Measurements from ENCODE around the gene CEACAM1. TPM values are rescaled to one million over a fixed set of nuclear protein-coding genes. Genes with fewer than 3 reads are reported as not detected.

Gene CEACAM1
- total RNA-seq, 1 experiment from 2014 or later: 0.56 TPM

DNA sequence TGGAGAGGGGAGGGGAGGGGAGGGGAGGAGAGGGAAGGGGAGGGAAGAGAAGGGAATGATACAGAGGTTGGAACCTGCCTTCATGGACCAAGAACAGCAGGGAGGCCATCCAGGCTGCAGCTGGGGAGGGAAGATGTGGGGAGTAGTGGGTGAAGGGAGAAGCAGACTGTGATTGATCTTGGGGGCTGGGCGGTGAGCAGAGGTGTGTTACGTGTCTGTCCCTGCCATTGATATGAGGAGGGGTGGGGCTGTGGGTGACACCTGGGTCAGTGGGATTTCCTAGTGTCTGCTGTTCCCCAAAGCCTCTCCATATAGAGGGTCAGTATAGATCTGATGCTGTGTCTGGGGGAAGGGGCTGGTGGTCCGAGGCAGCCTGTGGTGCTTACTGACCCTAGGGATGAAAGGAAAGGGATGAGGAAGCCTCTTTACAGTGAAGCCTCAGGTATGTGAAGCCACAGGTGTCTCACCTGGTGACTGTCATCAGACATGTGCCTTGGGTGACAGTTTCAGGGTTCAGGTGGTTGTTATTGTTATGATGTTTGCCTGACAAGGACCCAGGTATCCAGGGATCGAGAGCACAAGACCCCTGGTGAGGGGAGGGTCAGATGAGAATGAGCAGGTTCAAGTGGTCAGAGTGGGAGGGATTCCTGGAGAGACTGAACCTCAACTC is 18.7 kb upstream of the CEACAM1 start:
- no peak for DNase-seq (ENCODE audit: unreplicated experiment)
- Mint-ChIP-seq H3K27me3 (ENCODE audit: insufficient read depth, unreplicated experiment) (peaks cover 26% of the 10 kb centered on the region), H3K27ac (ENCODE audit: low read depth, unreplicated experiment) (no peak overlapping the region)

DNA sequence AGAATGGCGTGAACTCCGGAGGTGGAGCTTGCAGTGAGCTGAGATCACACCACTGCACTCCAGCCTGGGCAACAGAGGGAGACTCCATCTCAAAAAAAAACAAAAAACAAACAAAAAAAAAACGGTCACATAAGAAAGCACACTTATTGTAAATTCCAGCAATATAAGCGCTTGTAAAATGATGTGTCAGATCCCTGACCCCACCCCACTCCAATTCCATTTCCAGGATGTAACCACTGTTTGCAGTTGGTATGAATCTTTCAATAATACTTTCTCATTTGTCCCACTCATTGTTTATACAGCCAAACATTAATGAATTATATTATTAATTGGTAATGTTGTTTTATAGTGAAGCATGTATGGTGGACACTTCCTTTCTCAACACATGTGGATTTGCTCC is 15.9 kb upstream of the CEACAM1 start:
- Mint-ChIP-seq H3K4me1 (ENCODE audit: insufficient read depth, unreplicated experiment) (no peaks in the 10 kb centered on the region), H3K36me3 (ENCODE audit: insufficient read depth, unreplicated experiment) (peaks cover 7% of the 10 kb centered on the region), H3K4me3 (ENCODE audit: unreplicated experiment) (no peak overlapping the region), H3K27me3 (ENCODE audit: insufficient read depth, unreplicated experiment) (peaks cover 5% of the 10 kb centered on the region), H3K9me3 (ENCODE audit: unreplicated experiment) (peaks cover 6% of the 10 kb centered on the region), H3K27ac (ENCODE audit: low read depth, unreplicated experiment) (no peak overlapping the region)
- intact Hi-C loops (cut with micrococcal nuclease): no loop called here
- ChIA-PET POLR2A (no interaction called here), CTCF (interaction anchor here (2.1 kb wide), 1 partner anchor 15 kb away, joined by 9 read pairs; no protein-coding TSS in a partner anchor)
- TF ChIP-seq, protein P1, sequence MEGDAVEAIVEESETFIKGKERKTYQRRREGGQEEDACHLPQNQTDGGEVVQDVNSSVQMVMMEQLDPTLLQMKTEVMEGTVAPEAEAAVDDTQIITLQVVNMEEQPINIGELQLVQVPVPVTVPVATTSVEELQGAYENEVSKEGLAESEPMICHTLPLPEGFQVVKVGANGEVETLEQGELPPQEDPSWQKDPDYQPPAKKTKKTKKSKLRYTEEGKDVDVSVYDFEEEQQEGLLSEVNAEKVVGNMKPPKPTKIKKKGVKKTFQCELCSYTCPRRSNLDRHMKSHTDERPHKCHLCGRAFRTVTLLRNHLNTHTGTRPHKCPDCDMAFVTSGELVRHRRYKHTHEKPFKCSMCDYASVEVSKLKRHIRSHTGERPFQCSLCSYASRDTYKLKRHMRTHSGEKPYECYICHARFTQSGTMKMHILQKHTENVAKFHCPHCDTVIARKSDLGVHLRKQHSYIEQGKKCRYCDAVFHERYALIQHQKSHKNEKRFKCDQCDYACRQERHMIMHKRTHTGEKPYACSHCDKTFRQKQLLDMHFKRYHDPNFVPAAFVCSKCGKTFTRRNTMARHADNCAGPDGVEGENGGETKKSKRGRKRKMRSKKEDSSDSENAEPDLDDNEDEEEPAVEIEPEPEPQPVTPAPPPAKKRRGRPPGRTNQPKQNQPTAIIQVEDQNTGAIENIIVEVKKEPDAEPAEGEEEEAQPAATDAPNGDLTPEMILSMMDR (IDR thresholded peaks at IDR 0.05; ENCODE audit: unreplicated experiment): no peak
- no peak for DNase-seq (ENCODE audit: unreplicated experiment)
- BruUV-seq (replicated peaks): no TSS peak

More for the DNA sequence above, 18.7 kb upstream of the CEACAM1 start:
- no TSS peak for BruUV-seq (replicated peaks)
- Mint-ChIP-seq H3K36me3 (ENCODE audit: insufficient read depth, unreplicated experiment) (peaks cover 7% of the 10 kb centered on the region), H3K4me1 (ENCODE audit: insufficient read depth, unreplicated experiment) (no peaks in the 10 kb centered on the region), H3K9me3 (ENCODE audit: unreplicated experiment) (peaks cover 9% of the 10 kb centered on the region), H3K4me3 (ENCODE audit: unreplicated experiment) (no peak overlapping the region)
- ChIA-PET CTCF (interaction anchor here (0.7 kb wide), 1 partner anchor 20 kb away, joined by 5 read pairs; no protein-coding TSS in a partner anchor), POLR2A (no interaction called here)
- intact Hi-C loops (cut with micrococcal nuclease): no loop called here
- TF ChIP-seq, protein P1 (IDR thresholded peaks at IDR 0.05; ENCODE audit: unreplicated experiment): no peak

DNA sequence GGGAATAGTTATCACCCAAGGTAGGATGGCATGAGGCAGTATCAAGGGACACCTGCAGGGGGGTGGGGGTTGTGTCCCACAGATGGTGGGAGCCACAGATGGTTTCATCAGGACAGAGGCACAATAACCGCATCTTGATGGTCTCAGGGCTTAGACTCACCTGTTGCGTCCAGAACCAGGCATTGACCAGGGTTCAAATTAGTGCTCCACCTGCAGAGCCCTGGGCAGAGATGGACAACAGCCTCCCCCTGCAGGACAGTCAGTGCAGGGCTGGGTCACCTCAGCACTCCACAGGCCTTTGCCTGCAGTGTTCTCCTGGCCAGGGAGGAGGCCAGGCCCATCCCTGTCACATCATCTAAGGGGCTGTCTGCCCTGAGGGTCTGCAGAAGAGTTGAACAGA is 14.5 kb upstream of the CEACAM1 start:
- Mint-ChIP-seq H3K4me3 (ENCODE audit: unreplicated experiment) (no peak overlapping the region), H3K36me3 (ENCODE audit: insufficient read depth, unreplicated experiment) (peaks cover 7% of the 10 kb centered on the region), H3K27ac (ENCODE audit: low read depth, unreplicated experiment) (no peak overlapping the region), H3K4me1 (ENCODE audit: insufficient read depth, unreplicated experiment) (no peaks in the 10 kb centered on the region), H3K9me3 (ENCODE audit: unreplicated experiment) (no peaks in the 10 kb centered on the region), H3K27me3 (ENCODE audit: insufficient read depth, unreplicated experiment) (no peaks in the 10 kb centered on the region)
- CTCF ChIA-PET: no interaction called here
- TF ChIP-seq, protein P1 (IDR thresholded peaks at IDR 0.05; ENCODE audit: unreplicated experiment): peak; percentile 12
- intact Hi-C loops (cut with micrococcal nuclease): no loop called here
- DNase-seq (ENCODE audit: unreplicated experiment): no peak
- no TSS peak for BruUV-seq (replicated peaks)
- POLR2A ChIA-PET: no interaction called here

DNA sequence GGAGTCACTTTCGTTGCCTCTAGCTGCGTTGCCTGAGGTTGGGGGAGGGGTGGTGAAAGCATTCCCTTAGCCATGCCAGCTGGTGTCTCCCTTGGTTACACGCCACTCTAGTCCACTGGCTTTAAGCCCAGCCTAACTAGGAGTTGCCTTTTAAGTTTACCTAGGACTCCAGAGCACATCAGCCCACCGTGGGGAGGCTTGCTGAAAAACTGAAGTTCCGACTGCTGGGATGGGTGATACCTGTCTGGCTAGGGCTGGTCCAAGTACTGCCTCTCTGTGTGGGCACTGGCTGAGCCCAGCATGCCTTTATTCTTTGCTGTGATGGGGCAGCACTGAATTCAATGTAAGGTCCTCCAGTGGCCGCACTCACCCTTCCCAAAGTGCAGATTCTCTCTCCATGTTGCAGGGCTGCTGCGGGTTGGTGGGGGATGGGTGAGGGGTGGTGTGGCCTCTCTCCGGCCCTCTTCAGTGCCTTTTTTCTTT is 11.8 kb upstream of the CEACAM1 start:
- Mint-ChIP-seq H3K27me3 (ENCODE audit: insufficient read depth, unreplicated experiment) (no peaks in the 10 kb centered on the region), H3K9me3 (ENCODE audit: unreplicated experiment) (no peaks in the 10 kb centered on the region), H3K27ac (ENCODE audit: low read depth, unreplicated experiment) (no peak overlapping the region), H3K4me1 (ENCODE audit: insufficient read depth, unreplicated experiment) (no peaks in the 10 kb centered on the region), H3K4me3 (ENCODE audit: unreplicated experiment) (no peak overlapping the region), H3K36me3 (ENCODE audit: insufficient read depth, unreplicated experiment) (peaks cover 7% of the 10 kb centered on the region)
- BruUV-seq (replicated peaks): no TSS peak
- intact Hi-C loops (cut with micrococcal nuclease): no loop called here
- ChIA-PET CTCF (no interaction called here), POLR2A (no interaction called here)
- TF ChIP-seq, protein P1 (IDR thresholded peaks at IDR 0.05; ENCODE audit: unreplicated experiment): no peak
- DNase-seq (ENCODE audit: unreplicated experiment): no peak

Measured in MCF 10A (cell line).